NCI-H2171 treated with DMSO at 0.1 percent for 48 hours (cell line): ENCODE measurements around the gene GAB2.

Experiments
- DNase-seq: peaks from one replicate; lab custom pipeline; 2025; lab: John Stamatoyannopoulos, UW

The GAB2 gene

DNA sequence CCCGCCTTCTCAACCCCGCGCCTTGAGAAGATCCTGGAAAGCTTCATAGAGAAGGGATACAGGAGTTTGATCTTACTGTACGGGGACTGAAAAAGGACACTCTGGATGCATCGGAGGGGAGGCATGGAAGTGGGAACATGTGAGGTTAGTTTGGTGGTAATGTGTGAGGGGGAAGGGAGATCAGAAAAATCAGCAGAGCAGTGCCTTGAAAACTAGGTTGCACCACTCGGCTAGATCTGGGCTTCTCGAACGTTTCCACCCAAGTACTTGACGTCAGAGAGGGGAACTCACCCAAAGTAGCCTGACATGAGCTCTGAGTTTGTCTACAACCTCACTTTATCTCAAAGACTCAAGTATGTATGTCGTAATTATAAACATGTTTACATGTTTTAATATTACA is 214.4 kb downstream of the GAB2 start:
- DNase-seq, result no peak

DNA sequence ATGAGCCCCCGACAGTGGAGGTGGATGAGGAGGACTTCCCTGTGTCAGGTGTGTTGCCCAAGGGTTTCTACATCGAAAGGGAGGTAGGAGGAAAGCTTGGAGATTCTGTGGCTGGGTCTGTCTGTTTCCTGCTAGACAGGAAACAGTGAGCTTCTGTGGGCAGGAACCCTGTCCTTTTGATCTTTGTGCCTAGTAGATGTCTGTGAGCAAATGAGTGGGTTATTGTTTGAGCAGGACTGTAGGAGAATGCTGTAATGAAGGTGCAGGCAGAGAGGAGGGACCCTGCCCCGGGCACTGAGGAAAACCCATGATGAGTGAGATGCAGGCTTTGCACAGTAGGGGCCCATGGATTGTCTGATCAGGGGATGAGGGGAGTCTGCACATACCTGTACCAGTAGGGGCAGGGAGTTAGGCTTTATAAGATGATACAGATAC is 214.9 kb downstream of the GAB2 start:
- no peak for DNase-seq

DNA sequence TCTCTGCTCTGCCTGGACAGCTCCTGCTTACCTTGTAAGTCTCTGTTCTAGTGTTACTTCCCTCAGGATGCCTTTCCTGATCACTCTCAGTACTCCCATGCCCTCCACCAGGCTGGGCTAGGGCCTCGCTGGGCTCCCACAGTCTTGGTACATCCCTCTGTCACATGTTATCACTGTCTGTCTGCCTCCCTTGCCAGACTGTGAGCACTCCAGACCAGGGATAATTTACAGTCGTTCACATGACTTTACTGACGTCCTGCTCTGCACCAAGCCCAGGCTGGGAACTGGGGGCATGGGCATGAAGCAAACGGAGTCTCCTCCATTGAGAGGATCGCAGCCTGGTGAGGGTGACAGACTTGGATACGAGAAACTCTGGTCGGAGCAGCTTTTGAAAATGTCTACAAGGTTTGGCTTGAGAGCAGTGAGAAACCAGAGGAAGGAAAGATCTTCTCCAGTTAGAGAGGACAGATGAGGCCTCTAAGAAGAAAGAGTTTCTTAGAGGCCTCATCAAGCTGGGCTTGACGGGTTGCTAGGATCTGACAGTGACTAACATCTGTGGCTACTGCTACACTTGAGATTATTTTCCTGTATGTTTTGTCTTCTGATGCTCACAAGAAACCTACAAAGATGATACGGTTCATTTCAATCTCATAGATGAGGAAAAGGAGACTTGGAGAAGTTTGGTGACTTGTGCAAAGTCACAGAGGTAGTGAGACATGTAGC is 216.4 kb downstream of the GAB2 start:
- DNase-seq, result no peak

DNA sequence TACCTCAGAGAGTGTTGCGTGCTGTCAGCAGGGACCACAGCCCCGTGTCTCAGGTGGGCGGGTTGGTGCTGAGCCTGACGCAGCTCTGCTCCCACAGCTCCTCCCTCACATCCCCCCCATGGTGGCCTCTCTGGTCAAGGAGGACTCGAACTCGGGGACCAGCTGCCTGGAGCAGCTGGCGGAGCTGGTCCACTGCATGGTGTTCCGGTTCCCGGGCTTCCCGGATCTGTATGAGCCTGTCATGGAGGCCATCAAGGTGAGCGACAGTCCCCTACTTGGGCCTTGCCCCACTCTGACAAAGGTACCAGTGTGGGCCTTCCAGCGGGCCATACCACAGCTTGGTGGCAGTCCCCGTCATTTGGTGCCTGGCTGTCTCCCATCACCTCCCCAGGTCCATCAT is 217.1 kb downstream of the GAB2 start:
- DNase-seq, result no peak

DNA sequence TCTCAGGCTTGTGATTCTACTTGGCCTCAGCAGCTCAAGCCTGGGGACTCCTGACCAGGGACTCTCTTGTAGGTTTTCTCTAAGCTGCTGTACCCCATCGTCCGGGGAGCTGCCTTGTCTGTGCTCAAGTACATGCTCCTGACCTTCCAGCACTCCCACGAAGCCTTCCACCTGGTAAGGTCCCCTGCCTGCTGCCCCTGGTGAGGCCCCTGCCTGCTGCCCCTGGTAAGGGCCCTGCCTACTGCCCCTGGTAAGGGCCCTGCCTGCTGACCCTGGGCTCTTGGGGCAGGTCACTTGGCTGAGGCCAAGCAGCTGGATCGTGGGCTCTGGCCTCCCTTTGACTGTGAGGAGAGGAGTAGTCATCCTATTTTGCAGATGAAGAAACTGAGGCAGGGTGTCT is 217.6 kb downstream of the GAB2 start:
- no peak for DNase-seq

DNA sequence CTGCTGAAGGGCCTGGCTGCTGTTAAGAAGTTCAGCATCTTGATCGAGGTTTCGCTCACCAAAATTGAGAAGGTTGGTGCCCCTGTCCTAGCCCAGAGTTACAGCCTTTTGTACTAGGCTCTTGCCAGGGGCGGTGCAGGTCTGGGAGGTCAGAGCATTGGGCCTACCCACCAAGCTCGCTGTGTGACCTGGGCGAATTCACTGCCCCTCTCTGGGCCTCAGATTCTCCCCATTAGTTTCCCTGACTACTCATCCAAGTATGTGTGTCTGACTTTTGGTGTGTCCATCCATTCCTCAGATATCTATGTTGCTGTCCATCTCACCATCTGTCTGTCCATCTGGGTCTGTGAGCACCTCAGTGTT is 218.0 kb downstream of the GAB2 start:
- no peak for DNase-seq

DNA sequence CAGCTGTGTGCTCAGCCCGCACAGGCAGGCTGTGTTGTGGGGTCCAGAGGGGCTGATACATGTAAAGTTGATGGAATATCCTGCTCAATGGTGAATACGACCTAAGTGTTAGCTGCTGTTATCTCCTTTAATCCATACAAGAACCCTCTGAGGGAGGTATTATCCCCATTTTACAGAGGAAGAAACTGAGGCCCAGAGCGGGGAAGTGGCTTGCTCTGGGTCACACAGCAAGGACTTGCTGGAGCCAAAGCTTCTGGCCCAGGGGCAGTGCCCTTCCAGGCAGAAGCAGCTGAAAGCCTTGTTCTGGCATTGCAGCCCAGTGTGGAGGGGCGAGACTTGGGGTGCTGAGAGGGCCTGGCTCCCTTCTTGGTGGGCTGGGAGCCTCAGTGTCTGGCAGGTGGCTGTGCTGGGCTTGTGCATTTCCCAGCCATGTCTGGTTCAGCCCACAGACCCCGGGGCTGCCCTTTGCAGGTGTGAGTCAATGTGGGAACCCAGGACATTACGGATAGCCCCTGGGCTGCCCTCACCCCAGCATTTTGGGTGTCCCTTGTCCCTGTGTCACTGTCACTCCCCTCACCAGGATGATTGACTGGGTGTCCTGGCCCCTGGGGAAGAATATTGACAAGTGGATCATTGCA is 218.5 kb downstream of the GAB2 start:
- no peak for DNase-seq

DNA sequence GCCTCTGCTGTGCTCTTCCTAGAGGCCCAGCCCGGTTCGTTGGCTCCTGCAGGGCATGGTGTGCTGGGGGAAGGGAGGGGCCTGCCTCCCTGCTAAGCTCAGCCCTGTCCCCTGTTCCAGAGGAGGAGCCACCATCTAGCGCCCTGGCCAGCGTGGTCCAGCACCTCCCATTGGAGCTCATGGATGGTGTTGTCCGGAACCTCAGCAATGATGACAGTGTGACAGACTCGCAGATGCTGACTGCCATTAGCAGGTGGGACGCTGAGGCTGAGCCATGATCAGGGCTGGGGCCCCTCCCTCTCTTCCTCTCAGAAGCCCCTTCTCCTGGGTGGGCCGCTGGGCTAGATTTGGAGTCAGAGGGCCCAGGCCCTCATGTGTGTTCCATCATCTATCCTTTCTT is 219.8 kb downstream of the GAB2 start:
- no peak for DNase-seq

DNA sequence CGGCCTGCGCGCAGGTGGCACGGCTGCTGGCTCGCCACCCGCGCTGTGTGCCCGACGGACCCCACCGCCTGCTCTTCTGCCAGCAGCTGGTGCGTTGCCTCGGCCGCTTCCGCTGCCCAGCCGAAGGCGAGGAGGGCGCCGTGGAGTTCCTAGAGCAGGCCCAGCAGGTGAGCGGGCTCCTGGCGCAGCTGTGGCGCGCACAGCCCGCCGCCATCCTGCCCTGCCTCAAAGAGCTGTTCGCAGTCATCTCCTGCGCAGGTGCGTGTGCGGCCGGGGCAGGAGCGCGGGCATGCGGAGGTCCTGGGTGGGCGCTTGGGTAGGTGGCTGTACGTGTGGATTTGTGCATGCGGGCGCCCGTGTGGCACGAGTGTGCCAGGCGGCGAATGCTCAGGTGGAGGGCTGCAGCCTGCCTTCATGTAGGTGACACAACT is 220.9 kb downstream of the GAB2 start:
- DNase-seq, result no peak

DNA sequence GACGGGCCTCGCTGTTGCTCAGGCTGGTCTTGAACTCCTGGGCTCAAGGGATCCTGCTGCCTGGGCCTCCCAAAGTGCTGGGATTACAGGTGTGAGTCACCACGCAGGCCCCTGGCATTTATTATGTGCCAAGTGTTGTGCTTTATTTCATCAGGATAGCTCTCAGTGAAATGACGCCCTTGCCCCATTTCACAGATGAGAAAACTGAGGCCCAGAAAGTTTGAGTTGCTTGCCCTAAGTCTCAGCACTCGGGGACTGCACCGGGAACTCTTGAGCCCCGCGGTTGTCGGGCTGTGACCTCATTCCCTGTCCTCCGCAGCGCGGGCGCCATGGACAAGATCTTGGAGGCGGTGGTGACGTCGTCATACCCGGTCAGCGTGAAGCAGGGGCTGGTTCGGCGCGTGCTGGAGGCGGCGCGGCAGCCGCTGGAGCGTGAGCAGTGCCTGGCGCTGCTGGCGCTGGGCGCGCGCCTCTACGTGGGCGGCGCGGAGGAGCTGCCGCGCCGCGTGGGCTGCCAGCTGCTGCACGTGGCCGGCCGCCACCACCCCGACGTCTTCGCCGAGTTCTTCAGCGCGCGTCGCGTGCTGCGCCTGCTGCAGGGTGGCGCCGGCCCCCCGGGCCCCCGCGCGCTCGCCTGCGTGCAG is 221.6 kb downstream of the GAB2 start:
- no peak for DNase-seq

DNA sequence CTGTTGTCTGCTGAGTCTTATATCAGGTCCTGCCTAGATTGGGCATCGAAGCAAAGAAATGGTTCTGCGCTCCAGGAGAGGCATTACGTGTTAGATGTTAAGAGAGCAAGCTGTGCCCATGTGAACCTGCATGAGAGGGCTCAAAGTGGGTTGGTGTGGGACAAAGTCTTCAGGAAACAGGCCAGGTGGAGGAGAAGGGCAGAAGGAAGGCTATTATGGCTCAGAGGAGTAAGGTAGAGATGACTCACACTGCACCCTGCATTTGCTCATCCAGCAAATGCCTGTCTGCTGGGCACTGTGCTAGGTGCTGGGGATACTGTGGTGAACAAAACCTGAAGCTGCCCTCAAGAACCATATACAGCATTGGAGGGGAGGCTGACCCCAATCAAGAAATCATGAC is 223.1 kb downstream of the GAB2 start:
- DNase-seq, result no peak

DNA sequence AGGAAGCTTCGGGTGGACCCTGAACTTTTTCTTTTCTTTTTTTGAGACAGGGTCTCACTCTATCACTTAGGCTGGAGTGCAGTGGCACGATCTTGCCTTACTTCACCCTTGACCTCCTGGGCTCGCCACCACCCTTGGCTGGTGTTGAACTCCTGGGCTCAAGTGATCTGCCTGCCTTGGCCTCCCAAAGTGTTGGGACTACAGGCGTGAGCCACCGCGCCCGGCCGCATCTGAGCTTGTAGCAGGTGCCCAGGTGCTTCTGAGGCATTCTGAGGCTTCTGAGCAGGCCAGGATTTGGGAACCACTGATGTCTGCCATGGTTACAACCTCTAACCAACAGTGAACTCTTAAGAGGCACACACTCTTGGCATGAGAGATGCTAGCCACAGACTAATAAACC is 223.8 kb downstream of the GAB2 start:
- DNase-seq, result no peak

DNA sequence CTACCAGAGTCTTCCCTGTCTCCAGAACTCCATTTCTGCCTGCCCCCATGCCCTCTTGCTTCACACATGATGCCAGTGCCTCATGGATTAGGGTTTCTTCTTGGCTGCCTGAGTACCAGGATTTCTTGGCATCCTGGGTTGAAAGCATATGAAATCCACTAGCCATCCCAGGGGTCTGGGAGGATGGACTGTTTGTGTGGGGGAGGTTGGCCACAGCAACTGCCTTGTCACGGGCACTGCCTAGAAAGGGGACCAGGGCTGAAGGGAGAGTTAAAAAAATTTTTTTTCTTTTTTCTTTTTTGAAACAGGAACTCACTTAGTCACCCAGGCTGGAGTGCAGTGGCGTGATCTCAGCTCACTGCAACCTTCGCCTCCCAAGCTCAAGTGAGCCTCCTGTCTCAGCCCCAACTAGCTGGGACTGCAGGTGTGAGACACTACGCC is 224.7 kb downstream of the GAB2 start:
- no peak for DNase-seq

DNA sequence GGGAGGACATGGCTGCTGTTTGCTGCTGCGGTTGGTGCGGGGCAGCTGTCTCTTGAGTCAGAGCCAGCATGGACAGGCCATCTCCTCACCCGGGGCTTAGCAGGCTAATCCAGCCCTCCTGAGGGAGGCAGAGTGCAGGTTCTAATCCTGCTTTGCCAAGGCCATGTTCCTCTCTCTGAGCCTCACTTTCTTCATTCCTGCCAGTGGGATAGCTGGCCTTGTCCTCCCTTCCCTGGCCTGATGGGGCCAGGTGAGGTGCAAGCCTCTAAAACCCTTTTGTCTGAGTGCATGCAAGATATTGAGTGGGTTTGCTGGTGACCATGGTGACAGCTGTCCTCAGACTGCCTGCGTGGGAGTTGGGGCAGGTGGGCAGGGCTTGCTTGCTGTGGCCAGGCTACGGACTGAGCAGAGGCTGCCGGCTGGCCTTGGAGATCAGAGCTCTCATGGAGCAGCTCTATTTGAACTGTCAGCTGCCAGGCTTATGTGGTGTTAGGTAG is 225.3 kb downstream of the GAB2 start:
- no peak for DNase-seq

DNA sequence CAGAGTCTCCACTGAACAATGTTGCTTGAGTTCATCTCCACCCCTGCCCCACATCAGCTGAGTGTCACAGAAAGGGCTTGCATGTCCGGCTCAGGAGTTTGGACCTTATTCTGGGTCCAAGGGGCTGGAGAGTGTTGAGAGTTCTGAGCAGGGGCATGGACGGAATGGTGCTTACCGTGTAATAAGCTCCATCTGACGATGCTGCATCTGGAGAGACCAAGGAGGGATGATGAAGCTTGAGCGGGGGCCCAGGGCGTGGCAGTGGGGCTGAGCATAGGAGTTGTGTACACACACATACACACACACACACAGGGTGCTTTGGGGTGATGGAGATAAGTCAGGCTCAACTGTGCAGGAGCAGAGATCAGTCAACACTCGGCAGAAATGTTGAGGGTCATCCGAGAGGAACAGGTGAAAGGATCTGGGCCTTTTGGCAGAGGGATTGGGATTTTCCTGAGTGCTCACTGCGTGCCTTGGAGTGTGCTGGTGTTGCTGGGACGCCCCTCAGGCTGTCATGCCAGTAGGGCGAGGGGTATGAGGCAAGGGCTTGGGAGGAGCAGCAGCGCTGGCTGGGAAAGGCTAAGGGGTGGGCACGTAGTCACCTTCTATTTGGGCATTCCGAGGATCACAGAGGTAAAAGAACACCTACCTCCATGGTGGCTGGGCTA is 226.6 kb downstream of the GAB2 start:
- DNase-seq, result no peak

DNA sequence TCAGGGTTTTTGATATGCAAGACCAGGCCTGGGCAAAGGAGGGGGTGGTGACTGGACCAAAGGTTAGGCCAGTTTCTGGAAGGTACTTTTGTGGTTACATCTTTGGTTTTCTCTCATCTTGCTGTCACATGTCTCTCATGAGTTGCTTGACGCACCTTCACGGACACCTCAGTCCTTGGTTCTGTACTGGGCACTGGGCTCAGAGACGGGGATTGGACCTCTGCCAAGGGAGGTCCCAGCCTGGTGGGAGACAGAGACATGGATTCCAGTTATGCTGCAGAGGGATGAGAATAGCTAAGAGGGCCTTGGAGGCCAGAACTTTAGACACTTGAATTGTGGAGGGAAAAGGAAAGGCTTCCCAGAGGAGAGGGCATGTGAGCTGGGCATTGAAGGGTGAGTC is 227.2 kb downstream of the GAB2 start:
- DNase-seq, result no peak

DNA sequence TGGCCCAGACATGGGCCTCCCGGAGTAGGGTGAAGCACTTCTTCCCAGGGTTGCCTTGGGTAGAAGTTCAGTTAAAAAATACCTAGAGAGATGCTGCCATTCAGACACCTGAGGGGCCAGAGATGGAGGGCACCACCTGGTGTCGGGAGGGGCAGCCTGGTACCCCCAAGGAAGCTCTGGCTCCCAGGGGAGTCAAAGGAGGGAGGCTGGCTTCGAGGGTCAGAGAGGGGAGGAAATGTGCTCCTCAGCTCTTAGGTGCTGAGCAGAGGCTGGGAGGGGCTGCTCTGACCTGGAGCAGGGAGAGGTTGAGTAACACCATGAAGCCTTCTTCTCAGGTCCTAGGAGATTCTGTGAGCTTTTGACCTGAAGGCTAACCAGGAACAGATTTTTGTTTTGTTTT is 227.8 kb downstream of the GAB2 start:
- DNase-seq, result no peak

DNA sequence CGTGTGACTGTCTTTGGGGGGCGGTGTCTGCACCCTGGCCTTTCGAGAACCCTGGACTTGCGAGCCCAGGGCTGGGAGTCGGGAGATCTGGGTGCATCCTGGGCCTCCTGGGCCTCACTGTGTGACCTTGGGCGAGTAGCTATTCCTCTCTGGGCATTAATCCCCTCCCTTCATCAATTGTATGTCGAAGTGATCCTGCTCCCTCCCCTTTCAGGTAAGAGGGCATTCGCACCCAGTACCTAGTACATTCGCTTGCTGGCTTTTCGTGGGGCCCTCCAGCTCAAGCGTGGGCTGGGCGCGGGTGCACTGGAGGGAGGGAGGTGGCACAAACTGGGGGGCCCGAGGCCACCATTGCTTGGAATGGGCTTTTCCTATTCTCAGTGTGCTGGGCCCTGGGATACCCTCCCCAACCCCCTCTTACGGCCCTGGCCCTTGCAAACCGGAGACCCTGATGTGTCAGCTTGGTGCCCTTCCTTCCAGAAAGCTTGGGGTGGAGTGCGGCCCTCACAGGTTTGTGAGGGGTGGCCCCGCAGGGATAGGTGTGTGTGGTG is 228.4 kb downstream of the GAB2 start:
- DNase-seq, result no peak

DNA sequence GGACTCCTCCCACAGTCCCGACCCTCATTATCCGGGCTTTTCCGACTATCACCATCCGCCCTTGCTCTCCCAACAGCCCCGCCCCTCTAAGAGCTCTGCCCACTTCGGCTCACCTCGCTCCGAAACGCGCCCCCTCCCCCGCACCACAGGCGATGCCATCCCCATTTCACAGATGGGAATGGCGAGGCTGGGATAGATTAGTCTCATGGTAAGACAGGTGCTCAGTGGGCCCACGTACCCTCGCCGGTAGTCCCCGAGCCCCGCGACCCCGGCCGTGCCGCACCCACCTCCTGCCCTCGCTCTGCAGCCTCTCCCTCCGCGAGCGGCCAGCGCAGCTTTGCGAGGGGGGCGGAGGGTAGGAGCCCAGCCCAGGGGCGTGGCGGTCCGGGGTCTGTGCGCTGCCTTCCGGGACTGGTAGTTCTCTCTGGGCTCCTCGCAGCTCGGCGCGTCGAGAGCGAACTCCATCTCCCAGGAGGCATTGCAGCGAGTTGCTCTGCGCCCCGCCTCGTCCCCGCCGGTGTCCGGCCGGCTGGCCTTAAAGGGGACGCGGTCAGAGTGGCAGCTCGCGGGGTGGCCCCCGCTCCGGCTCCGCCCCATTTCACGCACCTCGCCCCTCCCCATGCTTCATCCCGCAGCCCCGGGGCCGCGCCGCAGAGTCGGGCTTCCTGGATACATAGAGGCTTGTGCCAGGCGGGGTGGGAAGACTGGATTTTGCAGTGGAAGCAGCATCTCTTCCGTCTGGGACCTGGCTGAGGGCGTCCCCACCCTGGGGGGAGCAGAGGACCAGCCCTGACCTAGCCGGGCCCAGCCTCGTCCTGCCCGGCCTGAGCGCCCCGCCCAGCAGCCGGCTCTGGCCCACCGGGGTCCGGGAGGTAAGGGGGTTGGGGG is 229.1 kb downstream of the GAB2 start, which contains the start of the genes KCTD21 and USP35:
Gene KCTD21, minus strand, starts transcription at position 341 of the 888 bp plus-strand sequence. CDS start 14,072 bp downstream, outside the sequence.
Gene USP35, plus strand, starts transcription at position 634 of the 888 bp plus-strand sequence. CDS start 7,327 bp downstream, outside the sequence.
- DNase-seq, result peak; percentile 97

DNA sequence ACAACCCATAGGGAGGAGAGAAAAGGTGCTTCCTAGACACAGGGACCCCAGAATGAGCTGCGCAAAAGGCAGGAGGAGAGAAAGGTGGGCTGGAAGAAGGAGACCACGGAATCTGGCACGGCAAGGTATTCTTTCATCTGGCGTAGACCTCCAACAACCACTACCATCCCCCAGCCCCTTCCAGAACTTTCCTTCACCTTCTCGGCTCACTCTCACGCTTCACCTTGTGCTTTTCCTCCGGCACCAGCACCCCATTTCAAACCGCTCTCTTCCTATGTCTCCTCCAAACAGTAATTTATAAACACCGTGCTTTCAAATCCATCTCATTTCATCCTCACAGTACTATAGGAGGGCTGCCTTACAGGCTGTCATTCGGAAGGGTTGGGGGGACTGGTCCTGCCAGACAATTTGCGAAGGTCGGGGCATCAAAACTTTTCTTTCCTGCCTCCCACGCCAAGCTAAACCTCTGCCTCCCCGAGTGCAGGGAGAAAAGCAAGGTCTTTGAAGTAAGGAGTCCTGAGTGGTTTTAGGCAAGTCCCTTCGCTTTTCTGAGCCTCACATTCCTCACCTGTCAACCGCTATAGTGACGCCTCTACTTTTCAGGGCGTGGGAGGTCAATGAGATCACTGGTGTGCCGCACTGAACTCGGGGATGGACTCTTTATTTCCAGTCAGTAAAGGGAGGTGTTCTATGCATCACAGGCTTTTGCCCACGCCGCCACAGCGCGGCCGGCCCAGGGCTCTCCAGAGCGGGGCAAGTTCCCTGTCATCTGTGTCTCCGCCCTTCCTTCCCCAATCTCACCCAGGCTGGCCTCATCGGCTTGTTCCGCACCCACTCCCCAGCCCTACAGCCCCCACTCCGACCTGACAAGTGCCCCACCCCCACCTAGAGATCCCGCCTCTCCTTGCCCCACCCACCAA is 230.0 kb downstream of the GAB2 start:
- no peak for DNase-seq
